Stimulated activated CD8-positive, alpha-beta memory T cell treated with anti-CD3 and anti-CD28 coated beads, Interleukin-7, amount 100 ng/mL, for 4 hours (primary cell): ENCODE results near the gene FCRL6.
A peak's percentile ranks its signal among the peaks of the same experiment; 100 is the strongest.

Source experiments
- DNase-seq, 2 donors: peaks; one replicate each; pipeline ENCODE4 v3.0.0-alpha.2; 2020; ENCODE audit warnings: low read depth in 2 of 2

The FCRL6 gene, protein sequence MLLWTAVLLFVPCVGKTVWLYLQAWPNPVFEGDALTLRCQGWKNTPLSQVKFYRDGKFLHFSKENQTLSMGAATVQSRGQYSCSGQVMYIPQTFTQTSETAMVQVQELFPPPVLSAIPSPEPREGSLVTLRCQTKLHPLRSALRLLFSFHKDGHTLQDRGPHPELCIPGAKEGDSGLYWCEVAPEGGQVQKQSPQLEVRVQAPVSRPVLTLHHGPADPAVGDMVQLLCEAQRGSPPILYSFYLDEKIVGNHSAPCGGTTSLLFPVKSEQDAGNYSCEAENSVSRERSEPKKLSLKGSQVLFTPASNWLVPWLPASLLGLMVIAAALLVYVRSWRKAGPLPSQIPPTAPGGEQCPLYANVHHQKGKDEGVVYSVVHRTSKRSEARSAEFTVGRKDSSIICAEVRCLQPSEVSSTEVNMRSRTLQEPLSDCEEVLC

DNA sequence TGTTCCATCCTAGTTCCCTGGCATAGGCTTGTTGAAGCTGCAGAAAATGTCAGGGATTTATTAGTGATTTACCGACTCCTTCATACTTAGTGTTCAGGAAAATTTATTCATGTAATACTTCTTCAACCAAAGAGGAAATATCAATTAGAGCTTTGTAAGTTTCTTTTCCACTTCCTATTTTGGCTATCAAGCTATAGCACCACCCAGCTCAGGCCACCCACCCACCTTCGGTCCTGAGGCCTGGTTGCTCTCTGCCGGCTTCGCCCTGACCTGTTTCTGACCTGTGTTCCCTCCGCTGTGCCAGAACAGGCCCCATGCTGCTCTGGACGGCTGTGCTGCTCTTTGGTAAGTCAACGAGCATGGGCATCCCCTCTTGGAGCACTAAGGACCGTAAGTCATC, at the start of gene FCRL6:
FCRL6 (plus strand) TSS at position 250 of the 400 bp plus-strand sequence; CDS start at position 315, 65 bp downstream.
- DNase-seq: no peak

DNA sequence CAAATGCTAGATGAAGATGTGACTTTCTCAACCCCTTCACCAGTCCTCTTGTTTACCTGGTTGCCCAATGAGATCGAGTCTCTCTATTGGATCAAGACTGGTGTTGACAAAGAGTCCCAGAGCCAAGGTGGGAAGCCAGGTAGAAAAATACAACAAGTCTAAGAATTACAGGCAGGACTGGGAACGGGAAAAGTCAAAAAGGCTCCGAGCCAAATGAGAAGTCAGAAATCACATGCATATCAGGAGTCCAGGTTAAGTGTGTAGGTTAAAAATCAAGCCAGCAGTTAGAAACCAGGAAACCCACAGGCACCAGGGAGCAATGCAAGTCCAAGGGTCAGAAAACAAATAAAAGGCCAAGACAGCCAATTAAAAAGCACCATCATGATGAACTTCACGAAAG, 48.8 kb upstream of the FCRL6 start:
- DNase-seq: no peak

DNA sequence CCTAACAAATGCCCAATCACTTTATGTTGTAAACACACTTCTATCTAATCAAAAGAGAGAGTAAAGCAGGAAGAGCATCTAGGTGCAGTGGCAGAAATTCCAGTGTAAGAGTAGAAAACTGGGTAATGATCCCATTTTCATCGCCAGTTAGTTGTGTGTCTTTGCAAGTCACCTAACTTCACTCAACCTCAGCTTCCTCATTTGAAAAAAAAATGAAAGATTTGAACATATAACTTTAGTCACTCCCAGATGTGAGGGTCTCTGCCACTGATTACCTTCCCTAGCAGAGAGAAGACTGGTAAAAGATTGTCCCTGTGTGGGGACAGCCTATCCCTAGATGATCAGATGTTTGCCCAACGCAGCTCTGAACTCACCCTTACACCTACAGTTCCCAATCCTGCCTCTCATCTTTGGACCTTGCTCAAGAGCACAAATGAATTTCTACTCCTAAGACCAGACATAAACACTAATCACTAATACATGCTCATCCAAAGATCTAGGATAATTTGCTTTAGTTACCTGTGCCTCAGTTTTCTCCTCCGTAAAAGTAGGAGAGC, 46.6 kb upstream of the FCRL6 start:
- no peak for DNase-seq

DNA sequence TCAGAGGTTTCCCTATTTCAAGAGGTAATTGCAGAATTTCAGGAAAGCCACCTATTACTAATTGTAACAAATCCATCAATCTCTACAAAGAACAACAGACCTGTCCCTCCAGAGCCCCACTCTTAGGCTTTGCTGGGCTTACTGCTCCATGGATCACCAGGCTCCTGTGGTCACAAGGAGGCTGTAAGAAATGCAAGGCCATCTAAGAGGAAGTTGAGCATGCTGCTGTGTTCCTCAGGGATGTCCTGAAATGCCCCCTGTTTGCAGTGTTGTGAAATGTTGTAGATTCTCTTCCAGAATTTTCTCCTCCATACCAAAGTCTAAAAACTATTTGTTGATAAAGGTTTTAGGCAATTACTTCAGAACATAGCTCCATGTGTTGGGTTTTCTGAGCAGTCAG, 45.8 kb upstream of the FCRL6 start:
- DNase-seq: no peak

DNA sequence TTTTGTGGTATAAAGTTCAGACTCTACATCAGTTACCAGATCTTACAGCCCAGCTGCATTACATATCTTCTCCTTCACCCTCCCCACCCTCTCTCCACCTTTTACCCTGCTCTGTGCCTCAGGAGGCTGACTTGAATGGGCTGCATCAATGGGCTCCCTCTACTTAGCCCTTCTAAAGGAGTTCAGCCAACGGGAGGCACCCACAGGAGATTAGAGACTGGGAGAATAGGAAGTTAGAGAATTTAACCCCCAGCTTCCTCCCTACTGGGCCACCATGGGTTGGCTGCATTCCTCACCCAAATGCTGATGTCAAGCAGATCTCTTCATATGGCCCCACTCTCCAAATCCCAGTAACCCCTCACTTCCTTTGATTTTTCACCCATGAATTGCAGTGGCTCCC, 38.5 kb upstream of the FCRL6 start:
- no peak for DNase-seq

DNA sequence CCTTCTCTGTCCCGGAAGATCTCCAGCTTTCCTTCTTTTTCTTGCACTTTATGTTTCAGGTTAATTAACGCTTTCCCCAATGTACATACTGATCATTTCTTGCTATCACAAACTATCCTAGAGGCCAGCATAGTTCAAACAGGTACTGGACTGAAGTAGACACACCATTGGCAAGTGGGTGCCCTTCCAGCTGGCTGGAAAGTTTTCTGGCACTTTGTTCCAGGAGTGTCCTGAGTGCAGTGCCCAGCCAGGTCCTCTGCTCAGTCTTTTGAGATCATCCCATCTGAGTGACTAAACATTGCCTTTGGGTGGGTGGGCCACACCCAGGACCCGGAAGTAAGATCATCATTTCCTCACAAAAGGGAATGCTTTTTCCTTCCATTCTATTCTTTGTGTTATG, 36.4 kb upstream of the FCRL6 start:
- DNase-seq: no peak

DNA sequence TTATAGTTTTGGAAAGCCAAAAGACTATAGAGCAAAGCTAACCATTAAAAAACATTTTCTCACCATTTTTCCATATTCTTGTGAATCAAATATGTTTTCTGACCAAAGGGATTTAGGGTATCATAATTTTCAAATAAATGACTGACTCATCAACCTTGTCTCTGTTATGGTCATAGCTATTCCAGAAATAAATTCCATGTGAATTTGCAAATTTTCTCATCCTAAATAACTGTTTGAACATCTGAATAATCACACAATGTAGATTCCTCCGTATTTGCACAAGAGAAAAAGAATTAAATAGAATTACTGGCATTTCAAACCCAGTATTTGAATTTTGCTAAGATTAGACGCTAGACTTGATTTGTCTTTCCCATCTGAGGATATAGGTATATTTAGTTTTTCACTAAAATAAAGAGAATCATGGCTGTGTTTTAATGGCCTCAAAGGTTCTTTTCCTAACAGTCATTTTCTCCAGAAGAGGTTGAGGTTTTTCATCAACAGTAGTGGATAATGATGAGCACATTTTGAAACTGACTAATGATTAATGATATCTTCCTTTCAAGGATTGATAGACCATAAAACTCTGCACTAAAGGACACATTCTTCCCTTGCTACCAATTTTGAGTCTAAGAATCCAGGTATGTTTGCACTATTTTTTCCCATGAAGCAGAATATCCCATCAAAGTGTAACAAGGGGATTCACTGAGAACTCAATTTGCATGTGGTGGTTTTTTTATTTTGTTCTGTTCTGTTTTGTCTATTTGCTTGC, 30.8 kb upstream of the FCRL6 start:
- DNase-seq: no peak

DNA sequence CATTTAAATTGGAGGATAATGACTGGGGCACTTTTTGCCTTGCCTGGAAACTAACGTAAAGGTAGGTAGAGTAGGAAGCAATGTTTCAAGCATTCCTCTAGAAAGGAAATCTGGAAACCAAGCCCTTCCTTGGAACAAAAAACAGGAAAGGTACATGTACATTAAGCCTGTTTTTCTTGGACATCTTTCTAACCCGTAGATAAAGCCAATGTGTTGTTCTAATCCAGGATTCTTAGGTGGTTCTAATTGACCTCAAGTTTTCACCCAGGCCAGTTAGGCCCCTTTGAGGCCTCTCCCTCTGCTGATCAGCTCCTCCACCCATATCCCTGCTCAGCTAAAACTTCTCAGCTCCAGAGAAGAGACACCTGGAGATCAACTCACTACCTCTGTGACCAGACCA, 27.7 kb upstream of the FCRL6 start:
- DNase-seq: no peak

DNA sequence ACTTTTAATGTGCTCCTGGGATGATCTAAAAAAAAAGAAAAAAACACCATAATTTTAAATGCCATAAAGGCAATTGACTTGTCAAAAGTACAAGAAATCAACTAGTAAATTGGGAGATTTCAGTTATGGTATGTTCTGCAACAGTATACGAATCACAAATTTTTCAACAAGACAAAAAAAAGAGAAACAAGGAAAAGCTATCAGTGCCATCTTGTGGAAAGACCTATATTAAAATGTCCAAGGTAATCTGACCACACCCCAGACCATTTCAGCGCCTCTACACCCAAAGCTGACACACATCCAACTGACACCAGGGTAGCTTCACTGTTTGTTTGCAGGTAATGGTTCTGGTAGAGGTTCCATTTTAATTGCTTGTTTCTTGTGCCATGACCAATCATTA, 26.4 kb upstream of the FCRL6 start:
- DNase-seq: no peak

DNA sequence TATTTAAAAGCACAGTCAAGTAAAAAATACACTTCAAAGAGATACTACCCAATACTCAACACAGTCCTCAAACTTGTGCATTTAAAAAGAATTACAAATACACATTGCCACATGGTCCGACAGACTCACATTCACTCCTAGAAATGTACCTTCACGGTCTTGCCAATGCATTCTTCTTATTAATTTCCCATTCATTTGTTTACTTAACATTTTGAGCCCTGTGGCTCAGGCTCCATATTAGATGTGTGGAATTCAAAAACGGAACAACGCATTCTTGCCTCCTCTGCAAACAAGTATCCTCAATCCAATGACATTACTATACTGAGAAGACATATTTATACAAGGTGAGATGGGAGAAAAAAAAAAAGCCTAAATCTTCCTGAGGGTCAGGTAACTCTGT, 23.9 kb upstream of the FCRL6 start:
- no peak for DNase-seq

DNA sequence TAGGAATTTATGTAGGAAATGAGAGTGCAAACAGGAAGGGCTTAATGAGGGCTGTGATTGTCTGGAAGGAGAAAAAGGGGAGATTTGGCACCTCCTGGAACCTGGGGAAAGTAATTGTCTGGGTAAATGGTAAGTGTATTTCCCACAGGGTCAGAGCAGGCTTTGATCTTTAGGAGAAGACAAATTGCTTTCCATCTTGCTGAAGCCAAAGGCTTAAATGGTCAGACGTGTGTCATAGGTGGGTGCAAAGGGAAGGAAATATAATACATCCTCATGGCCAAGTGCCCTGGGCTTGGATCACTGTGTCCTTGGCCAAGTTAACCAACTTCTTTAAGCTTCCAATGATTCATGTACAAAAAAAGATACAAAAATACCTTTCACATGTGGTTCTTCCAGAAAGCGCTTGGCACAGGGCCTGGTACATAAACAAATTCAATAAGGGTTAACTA, 22.7 kb upstream of the FCRL6 start:
- DNase-seq: no peak

DNA sequence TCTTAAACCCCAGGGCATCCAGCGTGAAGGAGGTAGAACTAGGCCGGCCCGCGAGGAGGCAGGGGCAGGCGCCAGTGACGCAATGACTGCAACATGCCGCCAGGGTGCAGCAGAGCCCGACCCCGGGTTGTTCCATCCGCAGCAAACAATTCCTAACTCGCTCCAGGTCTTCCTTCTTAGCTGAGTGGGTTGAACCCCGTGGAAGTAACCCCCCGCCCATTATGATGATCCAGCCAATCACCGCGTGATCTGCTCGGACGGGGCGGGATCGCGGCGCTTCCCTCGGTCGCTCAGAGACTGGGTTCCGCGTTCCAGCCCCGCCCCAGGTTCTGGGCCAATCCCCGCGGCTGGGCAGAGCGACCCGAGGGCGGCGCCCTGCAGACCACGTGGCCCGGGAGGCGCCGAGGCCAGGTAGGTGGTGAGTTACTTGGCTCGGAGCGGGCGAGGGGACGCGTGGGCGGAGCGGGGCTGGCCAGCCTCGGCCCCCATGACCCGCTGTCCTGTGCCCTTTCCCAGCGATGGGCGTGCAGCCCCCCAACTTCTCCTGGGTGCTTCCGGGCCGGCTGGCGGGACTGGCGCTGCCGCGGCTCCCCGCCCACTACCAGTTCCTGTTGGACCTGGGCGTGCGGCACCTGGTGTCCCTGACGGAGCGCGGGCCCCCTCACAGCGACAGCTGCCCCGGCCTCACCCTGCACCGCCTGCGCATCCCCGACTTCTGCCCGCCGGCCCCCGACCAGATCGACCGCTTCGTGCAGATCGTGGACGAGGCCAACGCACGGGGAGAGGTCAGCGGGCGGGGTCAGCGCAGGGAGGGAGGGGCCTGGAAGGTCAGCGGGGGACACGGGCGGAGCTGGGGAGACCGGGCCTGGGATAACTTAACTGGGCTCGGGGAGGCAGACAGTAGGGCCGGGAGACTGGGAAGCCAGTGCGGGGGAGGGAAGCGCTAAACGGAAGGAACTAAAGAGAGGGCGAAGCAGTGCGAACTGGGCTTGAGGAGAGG, 21.3 kb upstream of the FCRL6 start, which contains the start of gene DUSP23:
DUSP23 (plus strand) TSS at position 380 of the 1,000 bp plus-strand sequence; CDS start at position 519, 139 bp downstream.
- peak; percentile 91 to 95 for DNase-seq

DNA sequence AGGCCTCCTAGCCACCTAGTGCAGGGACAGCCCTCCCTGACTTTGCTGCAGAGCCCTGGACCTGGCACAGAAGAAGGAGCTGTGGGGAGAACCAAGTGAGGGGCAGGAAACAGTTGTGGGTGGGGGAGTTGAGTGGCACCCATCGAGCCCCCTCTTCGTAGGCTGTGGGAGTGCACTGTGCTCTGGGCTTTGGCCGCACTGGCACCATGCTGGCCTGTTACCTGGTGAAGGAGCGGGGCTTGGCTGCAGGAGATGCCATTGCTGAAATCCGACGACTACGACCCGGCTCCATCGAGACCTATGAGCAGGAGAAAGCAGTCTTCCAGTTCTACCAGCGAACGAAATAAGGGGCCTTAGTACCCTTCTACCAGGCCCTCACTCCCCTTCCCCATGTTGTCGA, 20.2 kb upstream of the FCRL6 start:
- no peak for DNase-seq

DNA sequence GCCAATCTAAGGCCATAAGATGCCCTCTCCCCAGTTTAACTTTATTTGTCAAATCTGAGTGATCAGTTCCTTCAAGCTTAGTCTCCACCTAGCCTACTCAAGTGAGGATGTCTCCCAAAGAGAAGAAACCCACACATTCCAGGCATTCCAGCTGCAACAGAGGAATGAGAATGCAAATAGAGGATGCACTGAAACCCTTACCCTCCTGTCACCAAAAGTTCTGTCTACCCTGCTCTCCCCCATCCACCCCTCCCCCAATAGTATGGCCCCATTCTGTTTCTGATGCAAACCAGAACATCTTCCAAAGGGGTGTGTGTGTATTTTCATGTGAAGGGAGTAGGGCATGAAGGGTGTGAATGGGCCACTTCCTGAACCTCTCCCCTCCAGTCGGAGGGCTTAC, 18.4 kb upstream of the FCRL6 start:
- no peak for DNase-seq

DNA sequence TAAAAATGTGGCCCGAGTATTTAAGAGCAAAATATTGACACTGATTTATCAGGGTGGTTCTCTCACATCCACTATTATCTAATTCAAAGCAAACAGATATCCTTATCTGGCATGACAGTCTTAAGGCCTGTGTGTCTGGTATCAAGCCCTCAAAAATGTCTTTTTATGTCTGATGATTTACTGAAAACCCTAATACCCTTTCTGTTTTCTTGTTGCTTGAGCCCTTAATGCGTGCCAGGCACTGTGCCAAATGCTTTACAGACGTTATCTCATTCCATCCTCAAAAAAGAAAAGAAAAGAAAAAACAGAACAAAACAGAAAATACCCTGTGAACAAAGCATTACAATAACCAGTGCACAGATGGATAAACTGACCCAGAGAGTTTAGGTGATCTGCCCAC, 15.7 kb upstream of the FCRL6 start:
- DNase-seq: no peak

DNA sequence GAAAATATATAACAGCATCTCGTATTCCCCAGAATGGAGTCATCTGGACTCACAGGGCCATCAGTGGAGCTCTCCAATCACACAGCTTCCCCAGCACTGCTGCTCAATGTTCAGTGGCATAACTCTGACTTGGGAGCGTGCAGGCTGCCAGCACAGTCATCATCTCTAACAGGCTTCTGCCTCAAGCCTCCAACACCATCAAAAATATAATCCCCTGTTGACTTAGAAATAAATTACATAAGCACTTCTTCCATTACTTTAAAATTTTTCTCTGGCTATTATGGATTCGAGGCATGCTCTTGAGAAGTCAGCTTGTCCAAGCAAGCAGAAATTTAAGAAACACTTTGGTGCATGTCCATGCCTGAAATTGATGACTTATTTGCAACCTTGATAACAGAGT, 15.2 kb upstream of the FCRL6 start:
- DNase-seq: no peak

DNA sequence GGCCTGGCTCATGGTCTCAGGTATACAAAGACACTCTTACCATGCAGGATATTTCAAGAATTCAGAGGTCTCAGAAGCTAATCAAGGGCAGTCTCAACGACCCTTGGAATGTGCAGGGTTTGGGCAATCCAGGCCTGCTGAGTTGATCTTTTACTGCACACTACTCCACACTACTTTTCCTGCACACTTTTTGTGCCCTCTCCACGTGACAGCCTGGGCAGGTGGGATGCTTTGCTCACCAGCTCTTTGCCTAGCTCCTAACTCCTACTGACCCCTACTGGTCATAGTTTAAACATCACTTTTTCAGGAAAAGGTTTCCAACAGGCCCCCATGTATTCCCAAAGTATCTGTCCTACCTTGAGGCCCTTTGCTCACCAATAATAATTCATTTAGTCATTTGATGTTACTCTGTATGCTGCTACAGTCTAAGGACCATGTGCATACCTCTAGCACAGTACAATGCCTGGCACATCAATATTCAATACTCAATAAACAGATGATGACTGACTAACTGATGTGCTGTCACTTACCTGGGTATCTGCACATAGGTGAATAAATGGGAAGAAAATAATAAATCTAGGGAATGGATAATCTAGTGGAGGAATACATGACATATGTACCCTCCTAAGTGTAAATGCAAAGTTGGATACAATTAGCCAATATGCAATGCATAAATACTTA, 11.8 kb upstream of the FCRL6 start:
- DNase-seq: no peak

DNA sequence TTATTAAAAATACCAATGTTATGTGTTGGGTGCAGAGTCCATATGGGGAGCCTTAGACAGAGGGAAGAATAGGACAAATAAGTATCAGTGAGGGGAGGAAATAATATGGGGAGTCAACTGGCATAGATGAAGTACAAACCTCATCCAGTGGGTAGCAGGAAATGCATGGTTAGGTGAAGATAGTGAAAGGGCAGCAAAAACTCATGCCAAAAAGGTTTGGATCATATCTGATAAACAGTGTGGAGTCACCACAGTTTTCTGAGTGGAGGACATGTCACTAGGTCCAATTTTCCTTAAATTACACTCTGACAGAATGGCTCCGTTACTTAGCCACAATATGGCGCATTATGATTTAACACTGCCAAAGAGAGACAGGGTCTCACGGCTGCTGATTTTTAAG, 11.1 kb upstream of the FCRL6 start:
- DNase-seq: no peak

DNA sequence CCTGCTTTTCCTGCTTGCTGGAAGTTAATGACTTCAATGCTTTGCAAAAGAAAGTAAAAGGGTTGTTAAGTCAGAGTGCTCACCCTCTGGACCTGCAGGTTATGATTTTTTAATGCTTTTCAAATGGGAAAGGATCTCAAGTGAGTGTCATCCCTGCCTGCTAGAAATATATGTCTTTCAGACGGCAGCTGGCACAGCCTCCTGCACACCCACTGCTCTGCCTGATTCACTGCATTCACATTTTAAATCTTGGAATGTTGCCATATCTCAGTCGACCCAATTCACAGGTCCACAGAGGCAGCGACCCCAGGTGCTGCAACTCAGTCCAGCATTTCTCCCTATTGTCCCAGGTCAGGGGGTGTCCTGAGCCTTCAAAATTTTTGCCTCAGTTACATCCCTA, 10.7 kb upstream of the FCRL6 start:
- no peak for DNase-seq

DNA sequence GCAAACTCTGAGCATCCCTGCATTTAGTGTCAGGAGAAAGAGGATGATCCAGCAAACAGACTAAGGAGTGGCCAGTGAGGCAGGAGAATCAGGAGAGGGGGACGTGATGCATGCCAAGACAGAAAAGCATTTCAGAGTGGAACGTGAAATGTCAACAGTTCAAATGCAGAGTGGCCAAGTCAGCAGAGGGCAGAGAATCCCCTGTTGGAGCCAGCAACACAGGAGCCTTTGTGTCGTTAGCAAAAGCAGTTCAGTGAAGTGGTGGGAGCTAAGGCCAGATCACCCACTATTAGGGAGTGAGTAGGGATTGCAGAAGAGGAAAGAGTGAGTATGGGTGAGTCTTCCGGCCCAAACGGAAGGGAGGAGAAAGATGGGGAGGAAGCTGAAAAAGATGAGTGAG, 6.6 kb upstream of the FCRL6 start:
- no peak for DNase-seq

DNA sequence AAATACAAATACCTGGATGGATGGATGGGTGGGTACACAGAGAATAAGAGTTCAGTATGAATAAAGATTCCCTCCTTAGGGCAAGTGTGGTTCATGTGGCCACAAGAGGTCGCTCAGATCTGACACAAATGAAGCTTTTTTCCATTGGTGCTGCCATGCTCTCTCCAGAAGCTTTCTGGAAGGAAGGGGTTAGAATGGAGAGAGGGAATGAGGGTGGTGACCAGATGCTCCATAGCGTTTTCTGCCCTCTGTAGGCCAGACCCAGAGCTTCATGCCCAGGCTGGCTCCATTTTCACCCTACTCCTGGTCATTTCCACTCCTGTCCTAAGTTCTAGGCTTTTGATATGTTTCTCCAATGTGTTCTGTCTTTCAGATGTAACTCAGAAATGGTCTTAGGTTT, 3.3 kb upstream of the FCRL6 start:
- DNase-seq: no peak
